ENCODE measurements around the gene ACP4.
"Not testable (repeated sequence)": the region's sequence is repeated elsewhere in the genome, so short reads cannot be mapped to it uniquely, and the experiment has no call there.

Gene ACP4

GRCh38 chr19:50790396-50790795 is at the start of gene ACP4:
Gene ACP4, plus strand, starts transcription at chr19:50790415. Its CDS starts 0 bp downstream, at chr19:50790415.
- no peak for FAIRE-seq

- no peak for FAIRE-seq
Measured at GRCh38 chr19:50741179-50741933, 48.9 kb upstream of the ACP4 start.

- FAIRE-seq = no peak
Measured at GRCh38 chr19:50743537-50743936, 46.7 kb upstream of the ACP4 start.

GRCh38 chr19:50745221-50745620 is 45.0 kb upstream of the ACP4 start:
- no peak for FAIRE-seq

GRCh38 chr19:50747141-50747540 is 43.1 kb upstream of the ACP4 start:
- not testable (repeated sequence) for FAIRE-seq

GRCh38 chr19:50749490-50749889 is 40.7 kb upstream of the ACP4 start:
- FAIRE-seq = no peak

- no peak for FAIRE-seq
Measured at GRCh38 chr19:50750010-50750409, 40.2 kb upstream of the ACP4 start.

- FAIRE-seq = no peak
Measured at GRCh38 chr19:50753879-50754278, 36.3 kb upstream of the ACP4 start.

GRCh38 chr19:50756244-50756643 is 34.0 kb upstream of the ACP4 start:
- FAIRE-seq = not testable (repeated sequence)

GRCh38 chr19:50757624-50758023 is 32.6 kb upstream of the ACP4 start:
- not testable (repeated sequence) for FAIRE-seq

- FAIRE-seq = not testable (repeated sequence)
Measured at GRCh38 chr19:50759076-50759475, 31.1 kb upstream of the ACP4 start.

- FAIRE-seq = no peak
Measured at GRCh38 chr19:50759886-50760285, 30.3 kb upstream of the ACP4 start.

- FAIRE-seq = not testable (repeated sequence)
Measured at GRCh38 chr19:50761501-50761900, 28.7 kb upstream of the ACP4 start.

GRCh38 chr19:50763521-50763920 is 26.7 kb upstream of the ACP4 start:
- FAIRE-seq = not testable (repeated sequence)

- no peak for FAIRE-seq
Measured at GRCh38 chr19:50764409-50764808, 25.8 kb upstream of the ACP4 start.

- FAIRE-seq = not testable (repeated sequence)
Measured at GRCh38 chr19:50766746-50767145, 23.5 kb upstream of the ACP4 start.

GRCh38 chr19:50767263-50767662 is 23.0 kb upstream of the ACP4 start:
- not testable (repeated sequence) for FAIRE-seq

GRCh38 chr19:50768277-50768676 is 21.9 kb upstream of the ACP4 start:
- FAIRE-seq = no peak

GRCh38 chr19:50770164-50770563 is 20.1 kb upstream of the ACP4 start, which contains the start of gene GPR32:
Gene GPR32, plus strand, starts transcription at chr19:50770464. Its CDS starts 137 bp downstream, at chr19:50770601.
- FAIRE-seq = not testable (repeated sequence)

- no peak for FAIRE-seq
Measured at GRCh38 chr19:50770888-50771287, 19.3 kb upstream of the ACP4 start.

GRCh38 chr19:50772476-50772875 is 17.7 kb upstream of the ACP4 start:
- FAIRE-seq = no peak

- FAIRE-seq = not testable (repeated sequence)
Measured at GRCh38 chr19:50772912-50773311, 17.3 kb upstream of the ACP4 start.

- not testable (repeated sequence) for FAIRE-seq
Measured at GRCh38 chr19:50773454-50773853, 16.8 kb upstream of the ACP4 start.

- no peak for FAIRE-seq
Measured at GRCh38 chr19:50776131-50776530, 14.1 kb upstream of the ACP4 start.

- FAIRE-seq = no peak
Measured at GRCh38 chr19:50777261-50777660, 13.0 kb upstream of the ACP4 start.

Measured in TTC549 (cell line).